ENCODE measurements around the gene OXNAD1.
"Not testable (repeated sequence)": the region's sequence is repeated elsewhere in the genome, so short reads cannot be mapped to it uniquely, and the experiment has no call there.

The OXNAD1 gene

GRCh38 chr3:16304061-16305010 is 39.3 kb downstream of the OXNAD1 start:
- DNase-seq: no peak

DNA sequence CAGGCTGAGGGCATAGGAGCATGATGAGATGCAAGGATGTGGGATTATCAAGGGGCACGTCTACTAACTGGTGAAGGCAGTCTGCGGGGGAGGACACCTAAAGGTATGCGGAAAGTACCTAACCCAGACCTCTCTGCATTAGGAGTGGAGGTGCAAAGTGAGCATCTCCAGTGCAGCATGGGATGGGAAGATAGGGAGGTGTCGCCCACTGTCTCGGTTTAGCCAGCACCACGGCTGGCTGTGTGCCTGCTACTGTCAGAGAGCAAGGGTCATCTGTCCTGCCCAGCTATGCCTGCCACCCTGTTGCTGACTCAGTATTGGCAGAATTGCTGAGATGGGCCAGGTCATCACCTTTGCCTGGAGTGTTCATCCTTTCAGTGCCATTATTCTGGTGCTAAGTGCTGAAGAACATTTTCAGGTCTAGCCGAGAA is 40.1 kb downstream of the OXNAD1 start:
- DNase-seq: no peak

DNA sequence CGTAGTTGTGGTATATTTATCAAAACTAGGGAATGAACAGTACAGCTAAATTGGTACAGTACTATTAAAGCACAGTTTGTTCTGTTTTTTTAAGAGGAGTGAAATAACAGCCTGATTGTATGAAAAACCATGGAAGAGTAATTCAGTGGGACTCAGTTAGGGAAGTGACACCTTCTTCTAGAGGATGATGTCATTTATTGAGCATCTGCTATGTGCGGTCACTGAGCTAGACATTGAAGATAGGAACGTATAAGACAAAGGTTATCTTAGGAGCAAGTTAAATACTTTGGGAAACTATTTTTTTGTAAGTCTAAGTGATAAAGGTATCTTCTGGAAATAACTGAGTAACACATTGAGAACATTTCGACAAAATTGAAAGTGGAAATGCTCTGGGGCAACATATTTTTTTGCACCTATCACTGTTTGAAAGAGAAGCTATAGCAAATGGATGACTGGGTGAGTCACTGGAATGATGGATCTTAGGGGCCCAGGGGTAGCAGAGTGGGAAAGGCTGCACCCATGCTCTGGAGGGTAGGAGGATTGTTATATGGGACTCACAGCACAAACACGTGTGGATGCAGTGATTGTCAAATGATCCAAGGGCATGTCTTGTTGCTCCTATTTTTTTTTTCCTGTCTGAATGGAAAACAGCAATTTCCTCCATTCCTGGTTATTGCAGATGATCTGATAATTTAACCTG is 43.0 kb downstream of the OXNAD1 start:
- DNase-seq: no peak

DNA sequence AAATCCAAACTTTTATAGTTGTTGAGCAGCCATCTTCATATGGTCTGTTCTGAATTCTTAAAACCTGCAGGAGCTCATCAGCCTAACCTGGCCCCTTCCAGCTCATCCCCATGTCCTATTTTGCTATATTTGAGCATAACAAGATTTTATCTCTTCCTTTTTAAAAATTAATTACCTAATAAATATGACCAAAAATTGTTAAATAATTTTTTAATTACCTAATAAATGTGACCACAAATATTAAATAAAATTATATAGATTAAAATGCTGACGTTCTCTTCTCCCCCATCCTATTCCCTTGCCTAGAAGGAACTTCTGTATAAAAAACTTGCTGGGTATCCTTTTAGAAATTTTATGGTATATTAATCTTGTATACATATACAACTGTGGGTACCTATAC is 43.7 kb downstream of the OXNAD1 start:
- DNase-seq: no peak

DNA sequence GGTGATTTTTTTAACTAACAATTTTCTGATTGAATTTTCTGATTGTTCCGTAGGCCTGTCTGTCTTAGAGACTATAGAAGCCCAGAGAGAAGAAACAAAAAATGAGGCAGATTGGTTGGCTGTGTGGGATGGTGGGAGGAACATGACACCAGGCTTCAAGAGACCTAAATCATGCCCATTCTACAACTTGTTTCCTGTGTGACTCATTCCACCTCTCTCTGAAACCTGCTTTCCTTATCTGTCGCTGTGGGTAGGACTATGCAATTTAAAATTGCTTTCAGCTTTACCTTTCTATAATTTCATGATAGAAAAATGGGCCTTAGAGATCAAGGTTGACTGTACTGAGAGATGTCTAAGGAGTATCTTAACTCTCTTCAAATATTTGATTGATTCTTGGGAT is 44.5 kb downstream of the OXNAD1 start:
- DNase-seq: peak; percentile 49

DNA sequence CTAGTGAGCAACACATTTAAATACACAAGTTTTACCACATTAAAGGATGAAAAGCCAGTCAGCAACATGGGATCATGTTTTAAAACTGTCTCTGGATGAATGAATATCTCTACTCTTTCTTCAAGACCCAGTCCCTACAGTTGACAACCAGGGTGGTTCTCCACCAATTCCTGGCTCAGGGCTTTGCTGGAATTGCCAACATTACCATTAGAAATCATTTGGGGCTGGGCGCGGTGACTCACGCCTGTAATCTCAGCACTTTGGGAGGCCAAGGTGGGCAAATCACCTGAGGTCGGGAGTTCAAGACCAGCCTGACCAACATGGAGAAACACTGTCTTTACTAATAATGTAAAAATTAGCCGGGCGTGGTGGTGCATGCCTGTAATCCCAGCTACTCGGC is 45.5 kb downstream of the OXNAD1 start:
- DNase-seq: not testable (repeated sequence)

- peak; percentile 62 for DNase-seq
These were observed 47.0 kb downstream of the OXNAD1 start for GRCh38 chr3:16311960-16312451.

- no peak for DNase-seq
These were observed 49.1 kb downstream of the OXNAD1 start for GRCh38 chr3:16313886-16314645.

DNA sequence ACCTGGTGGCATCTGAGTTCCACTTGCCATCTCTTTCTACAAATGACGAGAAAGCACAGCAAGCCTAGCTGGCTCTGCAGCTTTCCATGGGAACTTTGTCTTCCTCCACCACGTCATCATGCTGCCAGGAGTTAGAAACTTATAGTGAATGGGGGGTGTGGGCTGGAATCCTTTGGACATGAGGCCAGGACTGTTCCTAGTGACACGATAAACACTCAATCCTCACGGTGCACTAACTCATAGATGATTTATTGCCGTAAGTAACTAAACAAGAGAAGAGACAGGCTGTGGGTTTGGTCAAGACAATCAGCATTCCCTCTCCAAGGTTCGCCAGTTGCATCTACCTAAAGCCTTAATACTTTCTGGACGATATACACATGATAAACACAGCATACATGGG is 50.6 kb downstream of the OXNAD1 start:
- no peak for DNase-seq

- DNase-seq: no peak
These were observed 51.4 kb downstream of the OXNAD1 start for GRCh38 chr3:16316396-16316795.

DNA sequence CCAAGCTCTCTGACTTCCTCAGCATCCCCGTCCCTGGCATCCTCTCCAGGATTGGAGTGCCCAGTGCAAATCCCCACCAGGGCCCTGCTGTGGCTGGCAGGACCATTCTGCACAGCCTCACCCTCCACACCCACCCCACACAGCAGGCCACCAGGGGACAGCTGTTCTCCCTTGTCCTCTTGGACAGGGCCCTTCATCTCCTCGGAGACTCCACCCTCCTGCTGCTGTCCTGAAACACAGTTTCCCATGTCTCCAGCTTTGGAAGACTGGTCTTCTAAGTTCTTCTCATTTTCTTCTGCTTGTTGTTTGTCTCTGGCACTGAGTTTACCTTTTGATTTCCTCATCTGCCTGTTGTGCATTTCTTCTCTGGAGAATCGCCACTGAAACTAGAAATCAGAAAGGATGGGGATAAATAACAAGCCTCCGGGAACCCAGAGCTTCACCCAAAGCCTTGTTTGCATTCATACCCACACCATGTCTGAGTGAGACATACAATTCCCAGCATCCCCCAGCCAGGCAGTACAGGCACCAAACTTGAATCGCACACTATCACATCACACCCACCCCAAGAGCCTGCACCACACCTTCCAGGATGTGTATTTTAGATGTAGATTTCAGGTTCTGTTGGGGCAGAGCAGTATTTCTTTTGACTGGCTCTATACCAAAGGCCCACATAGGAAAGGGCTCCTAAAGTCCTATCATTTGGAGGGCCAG is 52.0 kb downstream of the OXNAD1 start:
- no peak for DNase-seq

GRCh38 chr3:16317561-16317945 is 52.5 kb downstream of the OXNAD1 start:
- no peak for DNase-seq

DNA sequence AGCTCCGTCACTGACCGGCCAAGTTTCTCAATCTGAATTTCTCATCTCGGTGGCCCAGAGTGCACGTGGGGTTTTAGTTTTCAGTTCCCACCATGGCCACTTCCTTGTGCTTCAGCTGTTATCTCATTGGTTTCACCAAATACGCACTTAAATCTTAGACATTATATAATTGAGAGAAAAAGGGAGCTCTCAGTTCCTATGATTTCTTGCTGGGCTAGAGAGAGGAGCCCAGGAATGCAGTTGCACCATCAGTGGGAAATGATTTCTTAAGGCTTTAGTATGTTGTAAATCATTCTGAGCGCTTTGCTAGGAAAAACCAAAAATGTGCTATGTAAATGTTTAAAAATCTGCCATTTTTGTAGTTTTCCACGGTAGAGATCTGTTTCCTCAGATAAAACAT is 53.2 kb downstream of the OXNAD1 start:
- no peak for DNase-seq

DNA sequence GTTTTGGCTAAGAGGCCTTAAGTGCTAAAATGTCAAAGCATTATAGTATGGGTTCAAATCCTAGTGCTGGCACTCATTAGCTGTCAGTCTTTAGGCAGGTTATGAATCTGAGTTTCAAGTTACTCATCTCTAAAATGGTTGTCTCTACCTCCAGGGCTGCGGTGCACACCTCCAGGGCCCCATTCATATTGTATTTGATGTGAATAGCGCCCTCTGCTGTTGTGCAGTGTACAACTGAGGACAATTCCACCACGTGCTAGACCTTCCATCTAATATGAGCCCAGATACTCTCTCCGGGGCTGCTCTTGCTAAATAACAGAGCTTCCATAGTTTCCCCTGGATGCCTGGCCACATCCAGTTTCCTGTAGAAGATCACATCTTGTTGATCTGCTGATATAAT is 54.3 kb downstream of the OXNAD1 start:
- no peak for DNase-seq

DNA sequence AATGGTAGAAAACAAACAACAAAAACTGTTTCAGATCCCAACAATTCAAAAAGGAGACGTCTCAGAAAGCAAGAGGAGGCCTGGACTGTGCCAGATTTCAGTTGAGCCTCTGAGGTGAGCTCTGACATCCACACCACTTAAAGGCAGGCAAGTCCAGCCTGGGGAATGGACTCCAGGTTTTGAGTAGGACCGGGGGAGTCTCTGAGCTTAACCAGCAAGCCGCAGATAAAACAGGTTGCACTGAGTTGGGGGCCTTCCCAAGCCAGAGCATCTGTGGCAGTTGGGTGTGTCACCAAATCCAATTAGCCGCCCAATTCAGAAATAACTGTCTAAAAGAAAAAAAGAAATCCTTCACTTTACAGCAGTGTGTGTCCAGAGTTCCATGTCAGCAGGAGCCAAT is 54.7 kb downstream of the OXNAD1 start:
- DNase-seq: no peak

DNA sequence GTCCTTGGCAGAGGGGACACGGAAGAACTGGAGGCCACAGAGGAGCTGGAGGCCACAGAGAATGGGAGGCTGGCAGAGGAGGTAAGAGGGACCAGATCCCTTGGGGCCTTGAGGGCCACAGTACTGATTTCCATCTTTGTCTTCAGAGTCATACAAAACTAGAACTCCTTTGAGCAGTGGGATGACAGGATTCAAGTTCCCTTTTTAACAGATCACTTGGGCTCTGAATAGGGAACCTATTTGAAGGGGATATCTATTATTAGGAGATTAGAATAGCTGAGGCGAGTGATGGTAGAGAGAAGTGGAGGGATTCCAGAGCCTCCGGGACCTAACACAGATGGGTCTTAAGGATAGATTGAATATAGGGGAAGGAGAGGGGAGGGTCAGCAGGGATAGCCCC is 55.7 kb downstream of the OXNAD1 start:
- no peak for DNase-seq

DNA sequence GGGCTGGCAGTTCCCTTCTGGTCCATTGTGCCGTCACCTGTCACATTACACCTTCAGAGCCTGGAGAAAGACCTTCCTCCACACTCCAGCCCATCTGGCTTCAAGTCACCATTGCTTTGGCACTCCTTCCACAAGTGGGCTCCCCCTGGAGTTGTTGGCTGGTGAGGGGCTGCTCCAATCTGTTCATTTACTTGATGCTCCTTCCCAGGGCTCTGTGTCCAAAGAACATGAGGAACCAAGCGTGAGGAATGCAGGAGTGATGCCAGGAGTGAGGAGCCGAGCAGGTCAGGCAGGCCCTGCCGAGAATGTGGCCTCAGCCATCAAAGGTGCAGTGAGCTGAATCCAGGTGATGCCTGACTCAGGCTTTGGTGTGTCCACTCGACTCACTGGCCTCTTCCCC is 57.2 kb downstream of the OXNAD1 start:
- no peak for DNase-seq

- no peak for DNase-seq
These were observed 58.7 kb downstream of the OXNAD1 start for GRCh38 chr3:16323737-16324136.

DNA sequence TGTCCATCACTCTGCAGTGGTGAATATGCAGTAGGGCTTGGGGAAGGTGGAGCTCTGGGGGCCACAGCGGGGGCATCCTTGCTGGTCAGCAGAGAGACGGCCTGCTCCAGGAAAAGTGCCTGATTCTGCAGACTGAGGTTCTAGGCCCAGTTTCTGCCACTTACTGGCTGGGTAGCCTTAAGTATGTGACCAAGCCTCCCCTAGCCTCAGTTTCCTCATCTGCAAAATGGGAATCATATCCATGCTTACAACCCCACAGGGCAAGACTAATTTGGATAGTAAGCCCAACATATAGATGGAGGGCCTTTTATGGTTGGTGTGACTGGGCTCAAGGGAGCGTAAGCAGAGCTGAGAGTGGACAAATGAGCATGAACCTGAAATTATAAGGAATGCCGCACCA is 60.8 kb downstream of the OXNAD1 start:
- DNase-seq: no peak

DNA sequence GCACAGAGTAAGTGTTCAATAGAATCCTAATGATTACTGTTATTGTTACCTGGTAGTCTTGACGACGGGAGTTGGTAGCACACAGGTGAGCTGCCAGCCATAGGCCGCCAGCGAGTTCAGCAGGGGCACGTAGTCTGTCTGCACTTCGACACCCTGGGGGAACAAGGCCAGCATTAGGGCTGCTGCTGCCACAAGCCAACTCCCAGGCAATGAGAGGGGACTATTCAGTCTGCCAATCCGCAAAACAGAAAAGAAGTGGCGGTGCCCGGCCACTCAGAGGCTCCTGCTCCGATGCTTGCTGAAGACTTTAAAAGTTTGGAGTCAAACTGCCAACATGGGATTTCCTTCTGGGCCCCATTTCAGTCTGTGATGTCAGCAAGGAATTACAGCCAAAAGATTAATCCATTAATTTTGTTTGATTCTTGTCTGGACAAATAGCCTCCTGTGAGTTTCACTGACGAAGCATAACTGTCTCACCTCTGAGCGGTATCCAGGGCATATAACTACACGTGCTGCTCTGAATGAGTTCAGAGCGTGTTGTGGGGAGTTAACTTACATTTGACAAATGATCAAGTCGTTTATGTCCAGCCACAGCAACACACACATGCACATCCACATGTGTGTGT is 61.8 kb downstream of the OXNAD1 start:
- no peak for DNase-seq

DNA sequence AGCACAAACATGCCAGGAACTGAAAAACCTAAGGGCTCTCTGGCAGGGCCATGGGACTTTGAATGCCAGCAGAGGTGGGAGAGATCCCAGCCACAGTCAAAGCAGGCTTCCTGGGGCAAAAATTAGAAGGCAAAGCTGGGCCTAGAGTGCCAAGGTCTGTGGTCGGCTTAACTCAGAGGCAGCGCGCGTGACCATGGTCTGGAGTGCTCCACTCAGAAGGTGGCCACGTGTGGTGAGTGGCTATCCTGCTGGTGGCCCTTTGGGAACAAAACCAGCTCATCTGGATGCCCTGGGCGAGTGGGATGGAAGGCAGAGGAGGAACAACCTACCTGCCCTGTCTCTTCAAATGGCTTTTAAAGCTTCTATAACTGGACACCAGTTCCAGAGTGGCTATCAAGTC is 63.1 kb downstream of the OXNAD1 start:
- DNase-seq: no peak

Measured in KG1 (cell line).